KOPT-K1 (cell line): Measurements from ENCODE around the gene SOX1.

ENCODE experiments used
- H3K27ac ChIP-seq: fragments of 200-600 bp; sonication (generic); 2 replicates; pipeline ENCODE4 v1.5.1; 2016; ENCODE audit warnings: antibody characterized with exemption, mild to moderate bottlenecking, low read depth, low read length; ENCODE audit not compliant: poor library complexity, severe bottlenecking
- H3K36me3 ChIP-seq: fragments of 200-600 bp; sonication (generic); 2 replicates; pipeline ENCODE4 v1.5.1; 2017; ENCODE audit warnings: antibody characterized with exemption, mild to moderate bottlenecking, low read length, moderate library complexity; ENCODE audit not compliant: insufficient read depth
- H3K9me3 ChIP-seq: fragments of 200-600 bp; sonication (generic); 2 replicates; pipeline ENCODE4 v1.5.1; 2017; ENCODE audit warnings: antibody characterized with exemption, low read length, mild to moderate bottlenecking; ENCODE audit not compliant: insufficient read depth, poor library complexity, severe bottlenecking

SOX1 gene

GRCh38 chr13:112077729-112078128 is 10.8 kb downstream of the SOX1 start:
- H3K27ac ChIP-seq, result no peak overlapping the region
- peaks cover 6% of the 10 kb centered on the region for H3K9me3 ChIP-seq
- no peaks in the 10 kb centered on the region for H3K36me3 ChIP-seq

DNA sequence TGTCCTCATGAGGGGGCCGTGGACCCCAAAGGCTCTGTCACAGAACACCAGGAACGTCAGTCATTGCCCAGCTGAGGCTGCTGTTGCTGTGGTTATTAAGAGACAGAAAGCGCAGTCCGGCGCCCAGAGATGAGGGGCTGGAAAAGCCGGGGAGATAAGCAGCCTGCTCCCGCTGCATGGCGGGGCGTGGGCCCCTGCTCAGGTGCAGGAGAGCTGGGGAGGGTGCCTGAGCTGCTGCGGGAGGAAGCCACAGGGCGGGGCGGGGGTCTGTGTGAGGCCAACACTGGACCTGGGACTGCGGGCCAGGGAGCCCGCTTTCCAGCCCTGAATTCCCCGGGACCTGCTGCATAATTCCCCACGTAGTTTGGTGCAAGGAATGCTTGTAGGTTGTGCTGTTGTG is 11.3 kb downstream of the SOX1 start:
- no peaks in the 10 kb centered on the region for H3K36me3 ChIP-seq
- no peak overlapping the region for H3K27ac ChIP-seq
- H3K9me3 ChIP-seq, result peaks cover 3% of the 10 kb centered on the region

DNA sequence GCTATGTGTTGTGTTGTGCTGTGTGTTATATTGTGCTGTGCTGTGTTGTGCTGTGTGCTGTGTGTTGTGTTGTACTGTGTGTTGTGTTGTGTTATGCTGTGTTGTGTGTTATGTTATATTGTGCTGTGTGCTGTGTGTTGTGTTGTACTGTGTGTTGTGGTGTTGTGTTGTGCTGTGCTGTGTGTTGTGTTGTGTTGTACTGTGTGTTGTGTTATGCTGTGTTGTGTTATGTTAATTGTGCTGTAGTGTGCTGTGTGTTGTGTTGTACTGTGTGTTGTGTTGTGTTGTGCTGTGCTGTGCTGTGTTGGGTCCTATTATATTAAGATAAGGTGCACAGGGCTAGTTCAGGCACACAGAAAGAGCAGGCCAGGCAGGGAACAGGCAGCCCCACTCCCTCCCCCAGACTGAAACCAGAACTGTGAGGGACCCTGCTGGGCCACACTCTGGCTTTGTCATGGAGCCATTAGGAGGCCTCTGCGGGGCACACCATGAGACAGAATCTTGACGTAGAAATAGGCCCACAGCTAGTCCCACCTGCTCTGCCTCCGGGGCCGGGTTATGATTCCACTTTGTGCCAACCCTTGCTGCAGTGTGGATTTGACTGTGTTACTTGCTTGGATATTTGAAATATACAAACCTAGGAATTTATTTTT is 12.1 kb downstream of the SOX1 start:
- Histone ChIP-seq H3K9me3 (peaks cover 10% of the 10 kb centered on the region), H3K27ac (no peak overlapping the region), H3K36me3 (no peaks in the 10 kb centered on the region)

- H3K36me3 ChIP-seq, result no peaks in the 10 kb centered on the region
- peaks cover 14% of the 10 kb centered on the region for H3K9me3 ChIP-seq
- H3K27ac ChIP-seq, result no peak overlapping the region
These were observed 12.7 kb downstream of the SOX1 start for GRCh38 chr13:112079696-112080095.

DNA sequence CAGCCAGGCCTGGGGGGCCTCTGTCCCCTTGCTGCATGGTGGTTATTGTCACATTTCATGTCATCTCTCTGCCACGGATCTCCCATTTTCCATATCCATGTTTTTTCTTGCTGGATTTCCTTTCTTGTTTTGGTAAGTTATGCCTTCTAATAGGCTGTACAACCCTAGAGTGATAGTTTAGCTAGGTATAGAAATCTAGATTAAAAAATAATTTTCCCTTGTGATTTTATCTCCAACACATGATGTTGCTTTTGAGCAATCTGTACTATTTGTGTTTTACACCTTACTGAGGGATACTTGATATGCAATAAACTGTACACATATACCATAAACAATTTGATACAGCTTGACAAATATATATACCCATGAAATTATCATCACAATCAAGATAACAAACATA is 17.0 kb downstream of the SOX1 start:
- Histone ChIP-seq H3K36me3 (no peaks in the 10 kb centered on the region), H3K27ac (no peak overlapping the region), H3K9me3 (peaks cover 21% of the 10 kb centered on the region)

DNA sequence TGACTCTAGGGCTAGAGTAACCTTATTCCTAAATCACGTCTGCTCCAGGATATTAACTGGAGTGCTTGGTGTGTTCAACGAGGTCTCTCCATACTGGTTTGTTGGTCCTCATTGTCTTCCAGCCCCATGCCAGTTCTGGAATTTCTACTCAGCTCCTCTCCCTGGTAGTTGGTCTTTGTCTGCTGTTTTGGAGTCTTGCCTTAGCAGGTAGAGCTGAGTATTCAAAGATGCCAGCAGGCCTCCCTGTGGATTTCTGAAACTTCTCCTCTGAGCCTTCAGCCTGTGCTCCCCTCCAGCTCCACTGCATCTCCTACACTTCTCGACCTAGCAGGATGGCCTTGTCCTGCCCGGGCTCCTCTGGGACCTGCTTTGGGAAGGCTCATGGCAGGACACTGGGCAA is 25.5 kb downstream of the SOX1 start:
- Histone ChIP-seq H3K9me3 (no peaks in the 10 kb centered on the region), H3K27ac (no peak overlapping the region), H3K36me3 (no peaks in the 10 kb centered on the region)

GRCh38 chr13:112095354-112095753 is 28.4 kb downstream of the SOX1 start:
- Histone ChIP-seq H3K36me3 (no peaks in the 10 kb centered on the region), H3K27ac (no peak overlapping the region), H3K9me3 (no peaks in the 10 kb centered on the region)

GRCh38 chr13:112096959-112097358 is 30.0 kb downstream of the SOX1 start:
- Histone ChIP-seq H3K9me3 (no peaks in the 10 kb centered on the region), H3K36me3 (no peaks in the 10 kb centered on the region), H3K27ac (no peak overlapping the region)

DNA sequence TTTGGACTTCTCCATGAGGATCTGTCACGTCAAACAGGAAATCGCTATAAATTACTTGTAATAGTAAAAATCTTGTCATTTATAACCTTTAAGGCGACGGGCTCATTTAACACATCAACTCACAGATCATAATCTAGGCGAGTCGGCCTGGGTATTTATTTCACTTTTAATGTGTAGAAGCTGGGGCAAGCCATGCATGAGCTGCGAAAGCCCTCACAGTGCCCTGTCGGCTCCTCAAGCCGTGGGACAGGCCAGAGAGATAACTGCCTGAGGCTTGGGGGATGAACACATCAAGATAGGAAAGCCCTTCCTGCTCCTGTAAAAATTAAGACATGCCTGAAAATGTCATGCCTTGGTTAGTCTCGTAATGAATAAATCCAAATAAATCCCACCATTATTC is 30.8 kb downstream of the SOX1 start:
- Histone ChIP-seq H3K27ac (no peak overlapping the region), H3K9me3 (no peaks in the 10 kb centered on the region), H3K36me3 (no peaks in the 10 kb centered on the region)

DNA sequence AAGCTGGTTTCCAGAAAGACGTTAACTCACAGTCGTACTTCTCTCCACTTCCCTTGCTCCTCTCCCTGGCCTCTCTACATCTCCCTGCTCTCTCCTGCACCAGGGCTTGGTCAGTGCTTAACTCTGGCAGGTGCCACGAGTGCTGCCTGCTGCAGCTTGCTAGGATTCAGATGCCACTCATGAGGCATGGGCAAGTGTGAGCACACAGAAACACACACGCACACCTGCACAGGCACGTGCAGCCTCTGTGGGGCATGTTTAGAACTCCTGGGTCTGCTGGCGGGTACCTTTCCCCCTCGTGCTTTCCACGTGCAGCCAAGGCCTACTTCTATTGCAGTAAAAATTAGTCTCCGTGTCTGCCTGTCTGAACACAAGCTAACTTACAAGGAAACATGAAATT is 31.8 kb downstream of the SOX1 start:
- no peaks in the 10 kb centered on the region for H3K9me3 ChIP-seq
- H3K36me3 ChIP-seq, result no peaks in the 10 kb centered on the region
- H3K27ac ChIP-seq, result no peak overlapping the region

DNA sequence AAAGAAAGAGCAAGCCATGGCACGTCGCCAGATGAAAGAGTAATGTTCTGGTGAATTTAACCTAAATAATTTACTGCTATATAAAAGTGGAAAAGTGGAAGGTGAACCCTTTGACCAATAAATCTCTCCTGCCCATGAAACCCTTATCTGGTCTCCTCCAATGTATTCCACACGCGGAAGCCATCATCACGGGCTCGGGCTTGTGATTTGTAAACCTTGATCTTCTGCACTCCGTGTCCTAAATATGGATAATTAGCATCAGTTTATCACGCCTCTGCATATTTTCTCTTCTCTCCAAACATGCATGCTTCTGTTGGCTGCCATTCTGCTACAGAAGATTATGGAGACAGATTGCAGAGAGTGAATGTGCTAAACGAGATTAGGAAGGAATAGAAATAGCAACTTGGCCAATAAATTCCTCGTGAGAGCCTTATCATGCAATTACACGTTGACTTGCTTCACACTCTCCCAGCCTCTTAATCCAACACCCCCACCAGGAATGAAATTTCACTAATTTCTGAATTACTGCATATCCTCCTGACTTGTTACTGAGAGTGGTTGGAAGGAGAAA is 34.5 kb downstream of the SOX1 start:
- Histone ChIP-seq H3K36me3 (no peaks in the 10 kb centered on the region), H3K27ac (no peak overlapping the region), H3K9me3 (peaks cover under 1% of the 10 kb centered on the region)

- H3K9me3 ChIP-seq, result peaks cover 9% of the 10 kb centered on the region
- no peak overlapping the region for H3K27ac ChIP-seq
- no peaks in the 10 kb centered on the region for H3K36me3 ChIP-seq
These were observed 35.3 kb downstream of the SOX1 start for GRCh38 chr13:112102243-112102642.

DNA sequence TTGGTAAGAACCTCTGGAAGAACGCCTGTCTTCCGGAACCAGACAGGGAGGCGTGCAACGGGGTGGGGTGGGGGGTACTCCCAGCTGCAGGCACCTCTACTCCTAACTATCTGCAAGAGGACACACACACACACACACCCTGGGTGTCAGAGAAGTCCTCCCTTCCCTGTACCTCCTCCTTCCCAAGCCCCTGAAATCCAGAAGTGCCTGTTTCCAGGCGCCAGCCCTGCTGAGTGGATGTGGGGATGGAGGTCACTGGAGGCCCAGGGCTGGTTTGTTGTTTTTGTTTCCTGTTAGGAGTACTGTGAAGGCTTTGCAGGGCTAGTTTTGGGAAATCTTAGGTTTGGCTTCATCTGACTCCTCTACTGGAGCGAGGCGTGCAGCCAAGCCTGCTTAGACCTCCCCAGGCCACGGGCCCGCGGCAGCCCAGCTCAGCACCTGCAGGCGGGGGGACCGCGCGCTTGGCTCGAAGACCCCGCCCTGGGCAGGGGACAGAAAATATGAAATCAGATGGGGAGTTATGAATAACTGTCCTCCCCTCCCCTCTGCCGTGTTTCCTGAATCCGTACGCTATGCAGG is 36.4 kb downstream of the SOX1 start:
- Histone ChIP-seq H3K27ac (no peak overlapping the region), H3K36me3 (no peaks in the 10 kb centered on the region), H3K9me3 (peaks cover 11% of the 10 kb centered on the region)

DNA sequence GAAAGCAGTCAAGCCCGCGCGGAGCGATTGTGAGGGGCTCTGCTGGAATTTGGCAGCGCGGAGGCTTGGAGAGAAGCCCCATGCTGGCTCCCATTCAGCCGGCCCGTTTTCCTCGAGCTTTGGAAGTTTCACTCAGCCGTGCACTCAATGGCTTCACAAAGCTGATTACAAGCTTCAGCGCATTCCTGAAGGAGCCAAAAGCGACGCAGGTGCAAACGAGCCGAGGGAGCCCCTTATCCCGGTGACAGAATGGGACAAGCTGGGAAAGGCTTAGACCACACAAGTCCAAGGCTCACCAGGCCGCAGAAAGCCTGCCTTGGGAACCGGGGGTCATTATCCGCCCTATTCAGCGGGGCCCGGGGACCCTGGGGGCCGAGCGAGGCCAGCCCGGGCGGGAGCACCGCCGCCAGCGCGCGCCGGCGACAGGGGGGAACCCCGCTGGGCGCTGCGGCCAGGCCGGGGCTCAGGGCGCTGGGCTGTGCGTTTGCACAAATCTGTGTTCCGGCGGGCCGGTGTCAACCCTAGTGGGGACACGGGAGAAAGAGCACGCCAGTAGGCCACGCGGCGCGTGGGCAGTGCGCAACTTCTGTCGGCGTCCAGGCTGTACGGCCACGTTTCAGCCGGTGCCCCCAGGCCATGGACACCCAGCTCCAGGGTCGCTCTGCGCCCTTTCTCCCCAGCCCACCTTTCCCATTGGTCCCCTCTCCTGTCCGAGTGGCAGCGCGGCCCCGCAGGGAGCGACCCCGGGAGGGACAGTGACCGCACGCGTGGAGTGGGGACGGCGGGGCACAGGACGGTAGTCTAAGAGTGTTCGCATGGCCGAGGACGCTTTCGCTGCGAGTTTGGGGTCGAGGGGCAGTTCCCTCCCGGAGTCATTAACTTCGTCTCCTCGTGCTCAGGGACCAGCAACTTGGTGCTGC is 37.3 kb downstream of the SOX1 start:
- Histone ChIP-seq H3K27ac (no peak overlapping the region), H3K36me3 (no peaks in the 10 kb centered on the region), H3K9me3 (peaks cover 11% of the 10 kb centered on the region)

DNA sequence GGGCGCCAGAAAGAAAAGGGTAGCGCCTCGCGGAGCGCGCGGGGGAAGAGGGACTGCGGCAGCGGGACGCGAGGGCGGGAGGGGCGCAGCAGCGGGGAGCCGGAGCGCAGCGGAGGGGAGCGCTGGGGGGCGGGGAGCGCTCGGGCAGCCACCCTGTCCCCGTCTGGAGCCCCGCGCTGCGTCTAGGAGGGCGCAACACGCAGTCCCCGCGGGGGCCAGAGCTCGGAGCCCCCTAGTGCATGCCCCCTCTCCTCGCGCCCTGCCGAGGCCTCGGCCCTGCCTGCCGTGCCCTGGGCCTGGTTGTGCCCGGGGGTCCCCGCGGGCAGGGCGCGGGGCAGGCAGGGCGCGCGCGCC is 37.9 kb downstream of the SOX1 start:
- peaks cover 11% of the 10 kb centered on the region for H3K9me3 ChIP-seq
- no peaks in the 10 kb centered on the region for H3K36me3 ChIP-seq
- no peak overlapping the region for H3K27ac ChIP-seq
